ENCODE data around the gene ZNF408. TPM values are rescaled to one million over a fixed set of nuclear protein-coding genes. Genes with fewer than 3 reads are reported as not detected.
A peak's percentile ranks its signal among the peaks of the same experiment; 100 is the strongest.

ZNF408 gene
- total RNA-seq, 4 donors from 2014 or later, result 5.2 to 15.1 (median 13.5) TPM

DNA sequence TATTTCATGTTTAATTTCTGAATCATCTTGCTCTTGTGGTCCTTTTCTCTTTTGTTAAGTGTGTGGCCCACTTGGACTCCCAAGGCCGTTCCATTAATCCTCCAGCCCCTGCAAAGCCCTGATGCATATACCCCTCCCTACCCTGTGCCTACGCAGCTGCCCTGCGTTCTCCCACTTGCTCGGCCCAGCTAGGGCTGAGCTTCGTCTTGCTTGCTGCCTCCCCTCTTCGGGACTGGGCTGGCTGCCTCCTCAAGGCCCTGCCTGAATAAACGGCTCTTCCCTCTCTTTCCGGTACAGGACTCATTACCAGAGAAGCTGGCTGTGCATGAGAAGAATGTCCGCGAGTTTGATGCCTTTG, 28.9 kb upstream of the ZNF408 start:
- Histone ChIP-seq H3K27ac (peak overlapping the region in 2 of 4 donors; percentile 42 to 45), H3K36me3 (peaks cover 33 to 77% (median 35%) of the 10 kb centered on the region in 3 donors), H3K9me3 (no peaks in the 10 kb centered on the region), H3K27me3 (no peaks in the 10 kb centered on the region), H3K4me1 (peaks cover 29 to 88% (median 41%) of the 10 kb centered on the region in 3 donors), H3K4me3 (no peak overlapping the region)
- no peak for DNase-seq
- TF ChIP-seq POLR2A (IDR thresholded peaks at IDR 0.05), result no peak
- TF ChIP-seq, protein P1, sequence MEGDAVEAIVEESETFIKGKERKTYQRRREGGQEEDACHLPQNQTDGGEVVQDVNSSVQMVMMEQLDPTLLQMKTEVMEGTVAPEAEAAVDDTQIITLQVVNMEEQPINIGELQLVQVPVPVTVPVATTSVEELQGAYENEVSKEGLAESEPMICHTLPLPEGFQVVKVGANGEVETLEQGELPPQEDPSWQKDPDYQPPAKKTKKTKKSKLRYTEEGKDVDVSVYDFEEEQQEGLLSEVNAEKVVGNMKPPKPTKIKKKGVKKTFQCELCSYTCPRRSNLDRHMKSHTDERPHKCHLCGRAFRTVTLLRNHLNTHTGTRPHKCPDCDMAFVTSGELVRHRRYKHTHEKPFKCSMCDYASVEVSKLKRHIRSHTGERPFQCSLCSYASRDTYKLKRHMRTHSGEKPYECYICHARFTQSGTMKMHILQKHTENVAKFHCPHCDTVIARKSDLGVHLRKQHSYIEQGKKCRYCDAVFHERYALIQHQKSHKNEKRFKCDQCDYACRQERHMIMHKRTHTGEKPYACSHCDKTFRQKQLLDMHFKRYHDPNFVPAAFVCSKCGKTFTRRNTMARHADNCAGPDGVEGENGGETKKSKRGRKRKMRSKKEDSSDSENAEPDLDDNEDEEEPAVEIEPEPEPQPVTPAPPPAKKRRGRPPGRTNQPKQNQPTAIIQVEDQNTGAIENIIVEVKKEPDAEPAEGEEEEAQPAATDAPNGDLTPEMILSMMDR (IDR thresholded peaks at IDR 0.05), result no peak
- WGBS, 2 donors, result 89 to 90% methylated on average over 8 to 10 of the region's 10 CpGs
- intact Hi-C loops (cut with DNase I), result no loop called here

- Histone ChIP-seq H3K4me1 (peaks cover 33 to 88% (median 36%) of the 10 kb centered on the region in 3 donors), H3K27me3 (no peaks in the 10 kb centered on the region), H3K9me3 (no peaks in the 10 kb centered on the region), H3K36me3 (peaks cover 28 to 77% (median 33%) of the 10 kb centered on the region in 3 donors), H3K27ac (peak overlapping the region in 3 of 4 donors; percentile 15 to 42 (median 23)), H3K4me3 (no peak overlapping the region)
- DNase-seq, result no peak
- intact Hi-C loops (cut with DNase I), result no loop called here
- WGBS, 2 donors, result 0 to 50% methylated on average over 1 to 4 of the region's 7 CpGs
- TF ChIP-seq, protein P1 (IDR thresholded peaks at IDR 0.05), result no peak
- TF ChIP-seq POLR2A (IDR thresholded peaks at IDR 0.05), result no peak
Observed at GRCh38 chr11:46672381-46672839, 28.4 kb upstream of the ZNF408 start.

DNA sequence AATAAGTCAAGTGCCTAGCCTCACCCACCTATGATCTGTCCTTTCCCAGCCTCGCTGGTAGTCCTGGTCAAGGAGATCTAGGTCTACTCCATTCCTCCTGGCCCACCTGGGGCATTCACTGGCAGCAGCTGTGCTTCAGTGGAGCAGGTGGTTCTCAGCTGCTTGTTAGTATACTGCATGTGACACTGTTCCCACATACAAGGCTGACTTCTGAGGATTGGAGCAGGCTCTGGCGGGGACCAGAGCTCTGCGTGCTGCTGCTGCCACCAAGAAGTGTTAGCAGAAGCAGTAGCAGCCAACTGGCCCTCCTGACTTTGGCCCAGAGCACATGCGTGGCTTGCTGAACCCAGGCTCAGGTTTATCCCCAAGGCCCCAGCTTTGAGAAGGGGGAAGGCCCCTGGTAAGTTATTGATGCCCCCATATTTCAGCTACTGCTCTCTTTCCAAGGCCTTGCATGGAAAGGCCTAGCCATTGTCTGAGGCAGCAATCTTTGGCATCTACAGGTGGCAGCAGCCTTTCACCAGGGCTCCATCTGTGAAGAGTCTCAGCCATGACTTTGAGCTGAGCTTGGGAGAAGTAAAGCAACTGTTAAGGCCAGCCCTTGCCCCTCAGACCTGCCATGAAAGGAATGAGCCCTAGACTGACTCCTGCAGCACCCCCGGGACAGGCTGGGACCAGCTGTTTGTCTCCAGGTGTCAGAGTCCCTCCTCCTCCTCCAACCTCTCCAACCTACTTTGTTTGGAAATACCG, 26.9 kb upstream of the ZNF408 start:
- DNase-seq, result no peak
- H3K4me3 ChIP-seq, result no peak overlapping the region
- peaks cover 29 to 77% (median 34%) of the 10 kb centered on the region in 3 donors for H3K36me3 ChIP-seq
- no peaks in the 10 kb centered on the region for H3K9me3 ChIP-seq
- TF ChIP-seq, protein P1 (IDR thresholded peaks at IDR 0.05), result no peak
- TF ChIP-seq POLR2A (IDR thresholded peaks at IDR 0.05), result no peak
- intact Hi-C loops (cut with DNase I), result no loop called here
- H3K27ac ChIP-seq, result peak overlapping the region in 3 of 4 donors; percentile 84 to 90 (median 87)
- 35 to 70% methylated on average over 2 to 6 of the region's 6 CpGs for WGBS, 2 donors
- no peaks in the 10 kb centered on the region for H3K27me3 ChIP-seq
- peaks cover 33 to 78% (median 34%) of the 10 kb centered on the region in 3 donors for H3K4me1 ChIP-seq

GRCh38 chr11:46674463-46675287, 26.2 kb upstream of the ZNF408 start:
- Histone ChIP-seq H3K27me3 (no peaks in the 10 kb centered on the region), H3K4me3 (no peak overlapping the region), H3K36me3 (peaks cover 37 to 77% (median 39%) of the 10 kb centered on the region in 3 donors), H3K4me1 (peaks cover 33 to 74% (median 34%) of the 10 kb centered on the region in 3 donors), H3K27ac (peak overlapping the region; percentile 77 to 90 (median 86)), H3K9me3 (no peaks in the 10 kb centered on the region)
- intact Hi-C loops (cut with DNase I), result no loop called here
- no peak for DNase-seq
- TF ChIP-seq, protein P1 (IDR thresholded peaks at IDR 0.05), result no peak
- no peak for TF ChIP-seq POLR2A (IDR thresholded peaks at IDR 0.05)
- 28 to 39% methylated on average over 6 to 8 of the region's 12 CpGs for WGBS, 2 donors

All from esophagus squamous epithelium (tissue), 5 donors.